ENCODE data around the gene PITPNM1. TPM values are rescaled to one million over a fixed set of nuclear protein-coding genes. Genes with fewer than 3 reads are reported as not detected.
"Not testable (repeated sequence)": the region's sequence is repeated elsewhere in the genome, so short reads cannot be mapped to it uniquely, and the experiment has no call there.

The PITPNM1 gene
- total and polyA plus RNA-seq, 3 experiments from 2014 or later = 49.6 to 109 (median 94.0) TPM

- ChIA-PET CTCF (interaction anchor here (0.9 to 3.2 kb wide), 7 partner anchors 17 to 135 kb away, joined by 3 to 15 read pairs (median 6); partner anchors contain the start of genes PITPNM1, PTPRCAP, RAD9A and TMEM134), POLR2A (interaction anchor here (0.5 to 4.1 kb wide), 9 partner anchors 18 to 245 kb away, joined by 3 to 38 read pairs (median 4); partner anchors contain the start of genes PITPNM1, PTPRCAP and RAD9A)
- peak overlapping the region; percentile 79 to 96 (median 87) for H3K4me3 Mint-ChIP-seq
- not testable (repeated sequence) for H3K9me3 Mint-ChIP-seq; H3K27me3 ChIP-seq (ENCODE audit: insufficient read depth, low read length, poor library complexity, severe bottlenecking); H3K27me3 Mint-ChIP-seq; H3K9me3 ChIP-seq (ENCODE audit: low read length); H3K27ac ChIP-seq (ENCODE audit: low read depth, low read length)
- DNase-seq = peak; percentile 28 to 64 (median 46)
- H3K4me3 ChIP-seq (ENCODE audit: low read length) = peak overlapping the region; percentile 41
- H3K4me1 ChIP-seq (ENCODE audit: insufficient read depth, low read length) = peaks cover 57% of the 10 kb centered on the region
- peak overlapping the region; percentile 80 to 100 (median 94) for H3K27ac Mint-ChIP-seq
- H3K36me3 ChIP-seq (ENCODE audit: insufficient read depth, low read length) = peaks cover 21% of the 10 kb centered on the region
- H3K4me1 Mint-ChIP-seq = peaks cover 60 to 73% (median 63%) of the 10 kb centered on the region in 3 donors
- peaks cover 4 to 55% (median 12%) of the 10 kb centered on the region in 3 donors for H3K36me3 Mint-ChIP-seq
These were observed 19.2 kb downstream of the PITPNM1 start for GRCh38 chr11:67485873-67486361.

- no peaks in the 10 kb centered on the region for H3K9me3 ChIP-seq (ENCODE audit: low read length)
- peak; percentile 39 to 76 (median 57) for DNase-seq
- peak overlapping the region; percentile 80 for H3K27ac ChIP-seq (ENCODE audit: low read depth, low read length)
- Mint-ChIP-seq H3K4me1 (peaks cover 60 to 71% (median 62%) of the 10 kb centered on the region in 3 donors), H3K27me3 (no peaks in the 10 kb centered on the region), H3K9me3 (no peaks in the 10 kb centered on the region), H3K27ac (peak overlapping the region; percentile 90 to 100 (median 98)), H3K4me3 (peak overlapping the region; percentile 87 to 99 (median 95)), H3K36me3 (peaks cover 4 to 45% (median 12%) of the 10 kb centered on the region in 3 donors)
- peak overlapping the region; percentile 96 for H3K4me3 ChIP-seq (ENCODE audit: low read length)
- CTCF ChIA-PET = interaction anchor here (0.9 to 3.2 kb wide), 7 partner anchors 16 to 132 kb away, joined by 3 to 15 read pairs (median 5); partner anchors contain the start of genes PPP1CA, PTPRCAP and TMEM134
- peaks cover 20% of the 10 kb centered on the region for H3K36me3 ChIP-seq (ENCODE audit: insufficient read depth, low read length)
- H3K4me1 ChIP-seq (ENCODE audit: insufficient read depth, low read length) = peaks cover 57% of the 10 kb centered on the region
- no peaks in the 10 kb centered on the region for H3K27me3 ChIP-seq (ENCODE audit: insufficient read depth, low read length, poor library complexity, severe bottlenecking)
- POLR2A ChIA-PET = interaction anchor here (0.7 to 4.1 kb wide), 9 partner anchors 20 to 209 kb away, joined by 3 to 38 read pairs (median 7); partner anchors contain the start of genes PITPNM1, PPP1CA, PTPRCAP and RAD9A
These were observed 20.3 kb downstream of the PITPNM1 start for GRCh38 chr11:67484847-67485311.

- H3K4me1 ChIP-seq (ENCODE audit: insufficient read depth, low read length) = peaks cover 57% of the 10 kb centered on the region
- peak overlapping the region; percentile 96 for H3K4me3 ChIP-seq (ENCODE audit: low read length)
- no peaks in the 10 kb centered on the region for H3K27me3 Mint-ChIP-seq
- H3K27ac ChIP-seq (ENCODE audit: low read depth, low read length) = peak overlapping the region; percentile 80
- H3K9me3 Mint-ChIP-seq = no peaks in the 10 kb centered on the region
- peaks cover 55 to 67% (median 58%) of the 10 kb centered on the region in 3 donors for H3K4me1 Mint-ChIP-seq
- peak overlapping the region; percentile 87 to 99 (median 95) for H3K4me3 Mint-ChIP-seq
- peaks cover 4 to 40% (median 8%) of the 10 kb centered on the region in 3 donors for H3K36me3 Mint-ChIP-seq
- no peaks in the 10 kb centered on the region for H3K27me3 ChIP-seq (ENCODE audit: insufficient read depth, low read length, poor library complexity, severe bottlenecking)
- ChIA-PET POLR2A (interaction anchor here (1.0 to 4.1 kb wide), 13 partner anchors 8 to 243 kb away, joined by 3 to 38 read pairs (median 6); partner anchors contain the start of genes PITPNM1, POLD4, PPP1CA and PTPRCAP), CTCF (interaction anchor here (0.9 to 3.2 kb wide), 9 partner anchors 15 to 167 kb away, joined by 3 to 15 read pairs (median 4); partner anchors contain the start of genes PPP1CA, PTPRCAP and TMEM134)
- peak overlapping the region; percentile 90 to 100 (median 98) for H3K27ac Mint-ChIP-seq
- peak; percentile 24 to 85 (median 69) for DNase-seq
- H3K36me3 ChIP-seq (ENCODE audit: insufficient read depth, low read length) = peaks cover 13% of the 10 kb centered on the region
- H3K9me3 ChIP-seq (ENCODE audit: low read length) = no peaks in the 10 kb centered on the region
These were observed 21.1 kb downstream of the PITPNM1 start for GRCh38 chr11:67483831-67484665.

DNA sequence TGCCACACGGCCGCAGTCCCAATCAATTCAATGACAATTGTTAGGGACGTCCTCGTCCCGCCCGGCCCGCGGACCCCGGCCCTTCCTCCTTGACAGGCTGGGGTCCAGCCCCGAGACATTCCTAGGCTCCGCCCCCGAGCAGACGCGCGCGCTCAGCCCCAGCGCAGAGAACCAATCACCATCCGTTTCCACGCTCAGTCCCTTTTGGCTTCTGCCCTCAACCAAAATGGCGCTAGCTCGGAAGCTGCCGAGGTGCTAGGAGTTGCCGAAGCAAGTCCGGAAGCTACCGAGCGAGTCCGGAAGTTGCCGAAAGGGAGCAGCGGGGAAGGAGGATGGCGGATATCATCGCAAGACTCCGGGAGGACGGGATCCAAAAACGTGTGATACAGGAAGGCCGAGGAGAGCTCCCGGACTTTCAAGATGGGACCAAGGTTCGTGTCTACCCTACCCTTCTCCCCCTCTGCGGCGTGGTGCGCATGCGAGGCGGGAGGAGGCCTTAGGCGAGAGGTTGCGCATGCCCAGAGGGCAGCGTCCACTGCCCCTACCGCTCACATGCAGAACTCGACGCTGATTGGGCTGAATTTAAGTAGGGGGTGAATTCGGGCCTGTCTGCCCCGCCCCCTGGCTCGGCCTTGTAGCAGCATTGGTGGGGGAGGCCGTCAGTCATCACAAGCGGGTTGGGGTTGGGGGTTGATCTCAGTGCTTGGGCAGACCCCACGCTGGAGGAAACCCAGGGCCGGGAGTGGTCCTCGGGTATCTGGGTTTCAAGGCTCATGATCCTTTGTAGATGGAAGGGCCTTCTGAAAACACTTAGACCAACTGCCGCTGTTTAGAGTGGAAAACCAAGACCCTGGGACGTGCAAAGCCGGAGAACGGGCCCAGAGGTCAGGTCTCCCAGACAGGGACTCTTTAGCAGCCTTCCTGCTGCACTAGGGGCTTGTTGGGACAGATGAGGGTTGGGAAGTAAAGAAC is 22.1 kb downstream of the PITPNM1 start, which contains the start of gene AIP:
TSS of gene AIP (plus strand) at position 200 of the 972 bp plus-strand sequence. CDS start at position 333, 133 bp downstream.
- H3K4me1 Mint-ChIP-seq = peaks cover 49 to 58% (median 57%) of the 10 kb centered on the region in 3 donors
- H3K27me3 Mint-ChIP-seq = no peaks in the 10 kb centered on the region
- Histone ChIP-seq H3K9me3 (ENCODE audit: low read length) (no peaks in the 10 kb centered on the region), H3K36me3 (ENCODE audit: insufficient read depth, low read length) (peaks cover 11% of the 10 kb centered on the region), H3K27me3 (ENCODE audit: insufficient read depth, low read length, poor library complexity, severe bottlenecking) (no peaks in the 10 kb centered on the region), H3K27ac (ENCODE audit: low read depth, low read length) (peak within 1 kb of the TSS; percentile 80), H3K4me1 (ENCODE audit: insufficient read depth, low read length) (peaks cover 51% of the 10 kb centered on the region), H3K4me3 (ENCODE audit: low read length) (peak within 1 kb of the TSS; percentile 96)
- CTCF ChIA-PET = interaction anchor here (0.7 to 3.2 kb wide), 15 partner anchors 9 to 166 kb away, joined by 3 to 15 read pairs (median 4); partner anchors contain the start of genes CDK2AP2, PITPNM1, PPP1CA and PTPRCAP
- peaks cover 4 to 31% (median 7%) of the 10 kb centered on the region in 3 donors for H3K36me3 Mint-ChIP-seq
- DNase-seq = peak; percentile 96 to 98 (median 96)
- no peaks in the 10 kb centered on the region for H3K9me3 Mint-ChIP-seq
- peak within 1 kb of the TSS; percentile 87 to 99 (median 95) for H3K4me3 Mint-ChIP-seq
- POLR2A ChIA-PET = interaction anchor here (0.6 to 4.1 kb wide), 19 partner anchors 9 to 1906 kb away, joined by 3 to 38 read pairs (median 5); partner anchors contain the start of genes PITPNM1, POLD4, PPP1CA and PTPRCAP
- peak within 1 kb of the TSS; percentile 90 to 100 (median 98) for H3K27ac Mint-ChIP-seq

DNA sequence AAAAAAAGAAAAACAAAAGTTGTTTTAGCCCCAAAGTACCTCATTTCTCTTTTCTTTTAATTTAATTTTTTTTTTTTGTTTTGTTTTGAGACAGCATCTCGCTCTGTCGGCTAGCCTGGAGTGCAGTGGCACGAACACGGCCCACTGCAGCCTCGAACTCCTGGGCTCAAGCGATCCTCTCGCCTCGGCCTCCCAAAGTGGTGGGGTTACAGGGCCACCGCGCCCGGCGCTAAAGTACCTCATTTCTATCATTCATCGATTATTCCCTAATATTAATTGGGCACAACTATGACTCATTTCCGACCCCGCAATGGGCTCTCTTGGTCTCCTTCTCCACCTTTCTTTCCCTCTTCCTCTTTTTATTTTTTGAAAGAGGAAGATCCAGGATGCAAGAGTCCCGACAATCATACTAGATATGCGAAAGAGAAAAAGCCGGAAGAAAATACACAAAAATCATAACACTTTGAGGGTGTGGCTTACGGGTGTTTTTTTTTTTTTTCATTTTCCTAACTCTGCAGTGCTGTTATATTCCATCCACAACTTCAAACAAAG is 22.8 kb downstream of the PITPNM1 start:
- peaks cover 4% of the 10 kb centered on the region for H3K36me3 ChIP-seq (ENCODE audit: insufficient read depth, low read length)
- H3K4me3 ChIP-seq (ENCODE audit: low read length) = peak overlapping the region; percentile 96
- H3K36me3 Mint-ChIP-seq = peaks cover 0 to 23% (median 0%) of the 10 kb centered on the region in 3 donors
- peak overlapping the region; percentile 80 for H3K27ac ChIP-seq (ENCODE audit: low read depth, low read length)
- POLR2A ChIA-PET = interaction anchor here (0.6 to 4.1 kb wide), 15 partner anchors 9 to 1905 kb away, joined by 3 to 38 read pairs (median 5); partner anchors contain the start of genes PITPNM1, POLD4, PPP1CA and PTPRCAP
- CTCF ChIA-PET = interaction anchor here (0.8 to 2.5 kb wide), 12 partner anchors 22 to 131 kb away, joined by 3 to 13 read pairs (median 4); partner anchors contain the start of genes CDK2AP2, PITPNM1, PPP1CA and PTPRCAP
- no peaks in the 10 kb centered on the region for H3K27me3 ChIP-seq (ENCODE audit: insufficient read depth, low read length, poor library complexity, severe bottlenecking)
- H3K27ac Mint-ChIP-seq = peak overlapping the region; percentile 90 to 100 (median 98)
- peaks cover 42 to 50% (median 49%) of the 10 kb centered on the region in 3 donors for H3K4me1 Mint-ChIP-seq
- H3K27me3 Mint-ChIP-seq = no peaks in the 10 kb centered on the region
- H3K4me1 ChIP-seq (ENCODE audit: insufficient read depth, low read length) = peaks cover 44% of the 10 kb centered on the region
- H3K9me3 ChIP-seq (ENCODE audit: low read length) = no peaks in the 10 kb centered on the region
- H3K4me3 Mint-ChIP-seq = peak overlapping the region; percentile 87 to 99 (median 95)
- DNase-seq = no peak
- no peaks in the 10 kb centered on the region for H3K9me3 Mint-ChIP-seq

- POLR2A ChIA-PET = interaction anchor here (0.6 kb wide), 2 partner anchors 13 to 333 kb away, joined by 3 to 7 read pairs; no protein-coding TSS in a partner anchor
- CTCF ChIA-PET; H3K27me3 Mint-ChIP-seq; H3K27me3 ChIP-seq (ENCODE audit: insufficient read depth, low read length, poor library complexity, severe bottlenecking); H3K9me3 Mint-ChIP-seq; H3K4me1 ChIP-seq (ENCODE audit: insufficient read depth, low read length); DNase-seq; H3K4me3 ChIP-seq (ENCODE audit: low read length); H3K36me3 ChIP-seq (ENCODE audit: insufficient read depth, low read length); H3K36me3 Mint-ChIP-seq; H3K4me1 Mint-ChIP-seq; H3K9me3 ChIP-seq (ENCODE audit: low read length); H3K4me3 Mint-ChIP-seq; H3K27ac Mint-ChIP-seq: not testable (repeated sequence)
- H3K27ac ChIP-seq (ENCODE audit: low read depth, low read length) = peak overlapping the region; percentile 16
These were observed 27.7 kb downstream of the PITPNM1 start for GRCh38 chr11:67477344-67478050.
